ENCODE measurements around the gene ZNF473.
A peak's percentile ranks its signal among the peaks of the same experiment; 100 is the strongest.

Gene ZNF473

GRCh38 chr19:50025794-50026549 is at the start of gene ZNF473:
Gene ZNF473, plus strand, starts transcription at chr19:50026005. Its CDS starts 5,078 bp downstream, at chr19:50031083.
- DNase-seq = no peak

DNA sequence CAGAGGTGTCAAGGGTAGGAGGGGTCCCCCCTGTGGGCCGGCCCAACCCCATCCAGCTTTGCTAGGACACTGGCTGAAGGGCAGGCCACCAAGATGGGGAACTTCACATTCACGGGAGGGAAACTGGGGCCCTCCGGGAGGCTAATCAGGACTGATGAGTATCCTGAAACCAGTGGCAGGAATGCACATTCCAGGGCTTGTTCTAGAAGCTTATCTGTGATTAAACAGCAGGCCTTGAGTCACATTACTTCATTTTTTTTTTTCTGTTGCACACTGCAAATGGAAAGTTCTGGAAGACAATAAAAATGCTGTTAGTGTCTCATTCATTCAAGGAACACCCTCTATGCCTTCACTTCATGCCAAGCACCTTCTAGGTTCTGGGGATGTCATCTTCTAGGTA is 49.3 kb upstream of the ZNF473 start:
- no peak for DNase-seq

DNA sequence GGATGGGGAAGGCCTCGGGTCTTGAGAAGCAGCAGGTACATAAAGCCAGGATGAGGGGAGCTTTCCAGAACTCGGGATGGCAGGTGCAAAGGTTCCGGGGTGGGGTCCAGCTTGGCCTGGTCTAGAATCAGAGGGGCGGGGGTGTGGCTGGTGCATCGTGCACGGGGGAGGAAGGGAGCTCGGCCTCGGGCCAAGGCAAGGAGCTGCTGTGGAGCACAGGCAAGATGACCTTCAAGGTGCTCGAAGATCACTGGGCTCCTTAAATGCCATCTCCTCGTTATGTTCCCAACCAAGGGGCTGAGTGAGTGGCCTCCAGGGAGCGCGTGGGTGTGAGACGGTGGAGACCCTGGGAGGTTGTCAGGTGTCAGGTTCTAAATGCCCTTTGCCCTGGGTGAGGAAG is 48.7 kb upstream of the ZNF473 start:
- no peak for DNase-seq

GRCh38 chr19:49977881-49978280 is 47.9 kb upstream of the ZNF473 start:
- no peak for DNase-seq

- DNase-seq = no peak
These were observed 47.5 kb upstream of the ZNF473 start for GRCh38 chr19:49978324-49978723.

GRCh38 chr19:49981603-49982593 is 43.9 kb upstream of the ZNF473 start:
- DNase-seq = no peak

- peak; percentile 15 for DNase-seq
These were observed 42.1 kb upstream of the ZNF473 start for GRCh38 chr19:49983645-49984229.

DNA sequence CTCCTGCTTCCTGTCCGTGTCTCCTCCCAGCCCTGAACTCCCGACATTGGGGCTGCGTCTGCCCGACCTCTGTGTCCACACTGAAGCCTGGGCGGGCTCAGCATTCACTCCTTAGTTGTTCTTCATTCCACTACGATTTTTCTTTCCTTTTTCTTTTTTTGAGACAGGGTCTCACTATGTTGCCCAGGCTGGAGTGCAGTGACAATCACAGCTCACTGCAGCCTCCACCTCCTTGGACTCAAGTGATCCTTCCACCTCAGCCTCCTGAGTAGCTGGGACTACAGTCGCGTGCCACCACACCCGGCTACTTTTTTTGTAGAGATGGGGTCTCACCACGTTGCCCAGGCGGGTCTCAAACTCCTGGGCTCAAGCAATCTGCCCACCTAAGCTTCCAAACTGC is 41.3 kb upstream of the ZNF473 start:
- no peak for DNase-seq

- DNase-seq = no peak
These were observed 39.9 kb upstream of the ZNF473 start for GRCh38 chr19:49985871-49986270.

DNA sequence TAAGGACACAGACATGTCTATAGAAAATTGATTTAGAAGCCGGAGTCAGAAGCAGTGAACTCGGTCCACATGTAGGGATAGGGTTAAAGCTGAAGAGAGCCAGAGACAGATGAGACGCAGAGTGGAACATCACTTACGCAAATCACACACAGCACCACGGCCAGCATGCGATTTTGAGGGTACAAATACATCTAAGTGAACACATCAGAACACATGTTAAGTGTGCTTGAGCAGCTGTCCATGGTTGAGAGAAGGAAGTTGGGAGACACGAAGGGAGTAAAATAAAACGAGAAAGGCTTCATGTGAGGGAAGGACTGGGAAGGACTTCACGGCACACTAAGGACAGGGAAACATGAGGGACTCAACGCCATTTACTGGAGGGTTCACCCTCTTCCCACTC is 39.5 kb upstream of the ZNF473 start:
- no peak for DNase-seq

DNA sequence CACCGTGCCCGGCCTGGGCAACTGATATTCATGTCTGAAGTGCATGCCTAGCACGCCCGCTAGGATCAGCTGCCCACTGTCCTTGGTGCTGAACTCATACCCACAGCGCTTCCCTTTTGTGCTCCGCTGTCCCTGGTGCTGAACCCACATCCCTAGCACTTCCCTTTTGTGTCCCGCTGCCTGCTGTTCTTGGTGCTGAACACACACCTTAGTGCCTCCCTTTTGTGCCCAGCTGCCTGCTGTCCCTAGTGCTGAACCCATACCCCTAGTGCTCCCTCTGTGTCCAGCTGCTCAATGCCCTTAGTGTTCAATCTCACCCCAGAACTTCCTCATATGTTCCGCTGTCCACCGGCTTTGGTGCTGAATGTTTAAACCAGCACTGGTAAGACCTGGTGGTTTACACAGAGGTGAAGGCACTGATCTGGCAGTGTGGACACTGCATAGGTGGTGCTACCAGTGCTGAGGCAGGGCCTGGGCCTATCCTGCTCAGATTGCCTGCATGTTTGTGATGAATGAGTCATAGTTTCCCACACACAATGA is 38.6 kb upstream of the ZNF473 start:
- no peak for DNase-seq

- no peak for DNase-seq
These were observed 37.8 kb upstream of the ZNF473 start for GRCh38 chr19:49988007-49988406.

DNA sequence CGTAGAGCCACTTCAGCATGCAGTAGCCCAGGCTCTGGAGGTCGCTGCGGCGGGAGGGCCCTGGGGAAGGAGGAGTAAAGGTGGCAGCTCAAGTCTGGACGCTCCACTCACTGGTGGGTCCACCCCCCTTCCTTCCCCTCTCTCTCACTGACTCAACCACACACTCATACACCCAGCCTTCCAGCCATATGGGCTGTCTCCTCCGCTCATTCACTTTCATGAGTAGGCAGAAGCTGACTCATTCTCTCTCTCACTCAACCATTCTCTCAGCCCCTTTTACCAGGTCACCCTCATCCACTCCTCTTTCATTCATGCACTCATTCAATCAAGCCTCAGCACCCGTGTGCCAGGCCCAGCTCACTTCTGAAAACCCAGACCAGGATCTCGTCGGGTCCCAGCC is 37.4 kb upstream of the ZNF473 start:
- no peak for DNase-seq

DNA sequence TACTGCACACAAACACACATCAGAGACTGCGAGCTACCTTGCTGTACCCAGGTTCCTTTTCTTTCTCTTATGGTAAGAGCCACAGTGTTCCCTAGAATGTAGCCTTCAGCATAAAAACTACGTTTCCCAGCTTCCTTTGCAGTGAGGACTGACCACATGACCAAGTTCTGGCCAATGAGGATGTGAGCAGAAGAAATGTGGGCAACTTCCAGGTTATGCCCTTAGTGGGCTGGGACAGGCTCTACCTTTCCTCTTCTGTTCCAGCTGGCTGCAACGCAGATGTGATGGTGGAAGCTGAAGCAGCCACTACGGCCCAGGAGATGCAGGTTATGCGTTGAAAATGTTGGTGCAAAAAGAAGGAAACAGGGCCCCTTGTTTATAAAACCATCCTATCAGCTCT is 28.1 kb upstream of the ZNF473 start:
- peak; percentile 14 for DNase-seq

DNA sequence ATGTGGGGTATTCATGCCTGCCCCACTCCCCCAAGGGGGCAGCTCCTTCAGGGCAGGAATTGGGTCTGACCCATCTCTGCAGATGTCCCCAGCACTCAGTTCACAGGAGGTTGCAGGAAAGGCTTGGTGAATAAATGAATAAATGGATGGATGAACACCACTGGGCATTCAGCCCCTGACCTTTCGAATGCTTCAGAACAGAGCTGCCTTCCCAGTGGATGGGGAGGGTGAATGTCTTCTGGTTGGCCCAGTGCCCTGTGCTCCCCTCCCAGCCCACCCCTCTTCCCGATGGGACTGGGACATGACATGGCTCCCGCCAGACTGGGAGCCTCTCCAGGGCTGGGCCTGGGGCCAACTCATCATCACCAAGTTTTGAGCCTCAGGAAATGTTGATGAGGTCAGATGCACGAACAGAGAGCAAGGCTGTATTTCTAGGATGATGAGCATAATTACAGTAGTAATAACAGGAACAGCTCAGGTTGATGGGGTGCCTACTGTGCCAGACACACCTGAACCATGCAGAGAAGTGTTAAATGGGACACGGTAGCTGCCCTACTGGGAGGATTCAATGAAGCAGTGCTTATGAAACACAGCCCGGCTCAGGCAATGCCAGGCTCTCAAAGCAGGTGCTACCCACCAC is 26.3 kb upstream of the ZNF473 start:
- DNase-seq = no peak

DNA sequence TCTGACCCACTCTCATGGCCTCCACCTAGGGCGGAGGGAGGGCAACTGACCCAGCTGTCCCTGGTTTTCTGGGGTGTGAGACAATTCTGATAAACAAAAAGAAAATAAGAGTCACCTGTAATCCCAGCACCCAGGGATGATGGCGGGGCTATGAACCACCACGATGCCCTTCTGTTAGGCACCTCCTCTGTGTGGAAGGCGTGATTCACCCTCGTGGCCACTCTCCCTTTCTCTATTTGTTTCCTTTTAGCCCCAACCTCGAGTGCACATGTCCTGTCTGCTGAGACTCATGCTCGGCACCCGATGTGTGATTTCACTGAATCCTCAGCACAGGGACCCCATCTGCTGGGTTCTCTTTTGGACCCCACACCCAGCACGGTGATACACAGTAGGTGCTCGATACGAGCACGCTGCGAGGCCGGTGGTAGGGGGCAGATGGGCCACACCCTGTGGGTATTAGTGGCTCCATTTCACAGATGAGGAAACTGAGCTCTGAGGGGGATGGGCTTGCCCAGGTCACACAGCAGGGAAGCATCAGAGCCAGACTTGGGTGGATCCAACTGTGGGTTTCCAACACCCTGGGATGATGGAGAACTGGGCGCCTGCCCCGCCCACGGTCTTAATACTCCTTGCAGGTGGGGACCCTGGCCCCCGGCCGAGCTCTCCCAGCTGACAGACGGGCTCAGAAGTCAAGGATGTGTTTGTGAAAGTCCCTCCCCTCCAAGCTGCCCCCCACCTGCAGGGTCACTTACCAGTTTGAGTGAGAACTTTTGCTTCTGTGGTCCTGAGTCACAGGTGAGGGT is 25.6 kb upstream of the ZNF473 start:
- DNase-seq = no peak

GRCh38 chr19:50000841-50001557 is 24.8 kb upstream of the ZNF473 start:
- DNase-seq = no peak

- DNase-seq = no peak
These were observed 24.0 kb upstream of the ZNF473 start for GRCh38 chr19:50001775-50002174.

GRCh38 chr19:50002386-50002960 is 23.3 kb upstream of the ZNF473 start:
- DNase-seq = no peak

DNA sequence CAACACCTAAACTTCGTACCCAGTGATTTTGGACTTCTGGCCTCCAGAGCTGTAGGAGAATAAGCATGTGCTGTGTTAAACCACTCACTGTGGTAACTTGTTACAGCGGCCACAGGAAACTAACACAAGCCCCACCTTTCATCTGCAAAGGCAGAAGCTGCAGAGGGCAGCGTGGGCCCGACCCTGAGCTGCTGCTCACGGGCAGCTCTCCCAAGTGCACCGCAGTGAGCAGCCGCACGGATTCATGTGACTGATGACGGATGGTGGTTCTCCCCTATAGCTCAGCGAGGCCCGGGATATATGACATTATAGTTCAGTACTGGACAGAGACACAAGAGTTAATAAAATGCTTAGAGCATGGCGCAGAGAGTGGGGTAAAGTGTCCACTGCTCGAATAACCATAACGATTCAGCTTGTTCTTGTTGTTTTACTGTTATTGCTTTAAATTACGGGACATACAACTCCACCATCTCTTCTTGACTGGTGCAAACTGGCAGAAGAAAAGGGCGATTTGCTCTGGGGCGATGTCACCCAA is 22.5 kb upstream of the ZNF473 start:
- no peak for DNase-seq

All from NCI-H2029 treated with DMSO at 0.1 percent for 48 hours (cell line).